ENCODE data around the gene RAD9B.

DNA sequence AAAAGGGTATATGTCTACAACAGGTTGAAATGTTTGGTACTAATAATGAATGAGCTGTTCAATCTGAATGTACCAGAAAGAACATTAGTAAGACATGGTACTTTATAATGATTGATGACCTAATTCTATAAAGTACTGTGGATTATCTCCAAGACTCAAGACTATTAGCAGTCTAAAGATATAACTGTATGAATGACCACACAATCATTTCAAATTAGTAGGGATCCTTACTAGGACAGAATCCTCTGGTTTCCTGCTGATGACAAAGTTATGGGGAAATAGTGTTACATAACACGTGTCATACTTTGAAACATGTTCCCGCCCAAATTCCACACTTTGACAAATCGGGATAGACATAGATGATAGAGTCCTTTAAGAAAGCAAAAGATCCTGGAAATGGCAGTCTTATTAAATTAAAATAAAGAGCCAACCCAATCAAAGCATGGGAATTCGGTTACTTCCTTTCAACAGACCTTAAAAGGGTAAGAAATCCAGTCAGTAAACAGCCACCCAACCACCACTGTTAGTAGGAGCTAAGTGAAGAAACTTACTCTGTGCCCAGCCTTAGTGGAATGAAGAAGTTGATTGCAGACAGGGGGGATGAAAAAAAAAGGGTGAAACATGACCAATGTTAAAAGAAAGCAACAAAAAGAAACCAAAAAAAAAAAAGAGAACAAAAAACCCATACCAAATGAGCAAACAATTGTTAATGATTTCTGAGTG lies 3.0 kb upstream of the RAD9B start:
- no peak for TF ChIP-seq CTCF (conservative IDR thresholded peaks at IDR 0.05 in 1 of 2, IDR thresholded peaks at IDR 0.05 in 1 of 2; ENCODE audit: low read depth in 1 of 2, low read length in 2 of 2)
- no peak for TF ChIP-seq EZH2 (IDR thresholded peaks at IDR 0.05; ENCODE audit: low read length, missing control alignments)
